ENCODE measurements around the gene TSPAN2. TPM values are rescaled to one million over a fixed set of nuclear protein-coding genes. Genes with fewer than 3 reads are reported as not detected.
A peak's percentile ranks its signal among the peaks of the same experiment; 100 is the strongest.

TSPAN2 gene
- total RNA-seq, 2 experiments from 2014 or later, result 0.25 to 0.36 TPM

GRCh38 chr1:115105831-115106230 lies 16.5 kb upstream of the TSPAN2 start:
- no TSS peak for BruUV-seq (replicated peaks)
- intact Hi-C loops (cut with micrococcal nuclease; ENCODE audit: unreplicated experiment), result no loop called here
- H3K36me3 ChIP-seq (ENCODE audit: insufficient read depth, low read length), result no peaks in the 10 kb centered on the region
- no peaks in the 10 kb centered on the region for H3K79me2 ChIP-seq (ENCODE audit: insufficient read depth, low read depth, low read length)
- no peak overlapping the region for H2AFZ ChIP-seq (ENCODE audit: low read length)
- POLR2A ChIA-PET, result interaction anchor here (0.5 kb wide), 1 partner anchor 147 kb away, joined by 3 read pairs; no protein-coding TSS in a partner anchor
- DNase-seq (ENCODE audit: low spot score), result no peak
- TF ChIP-seq CTCF (conservative IDR thresholded peaks at IDR 0.05; ENCODE audit: low read length), result no peak
- no peak for TF ChIP-seq EZH2phosphoT487 (IDR thresholded peaks at IDR 0.05; ENCODE audit: borderline replicate concordance, low read depth, low read length)
- no peaks in the 10 kb centered on the region for H3K9me3 ChIP-seq (ENCODE audit: low read length)
- H3K27ac ChIP-seq (ENCODE audit: low read depth, low read length, poor library complexity, severe bottlenecking), result no peak overlapping the region
- H3K4me2 ChIP-seq (ENCODE audit: low read length), result no peak overlapping the region
- no peak overlapping the region for H3K4me3 ChIP-seq (ENCODE audit: low read depth, low read length, poor library complexity, severe bottlenecking)
- no peaks in the 10 kb centered on the region for H4K20me1 ChIP-seq (ENCODE audit: insufficient read depth, low read length)
- peaks cover 8% of the 10 kb centered on the region for H3K4me1 ChIP-seq (ENCODE audit: insufficient read depth, low read length, poor library complexity, severe bottlenecking)
- no peaks in the 10 kb centered on the region for H3K9me2 ChIP-seq (ENCODE audit: insufficient read depth, low read length)
- CTCF ChIA-PET (ENCODE audit: unreplicated experiment), result no interaction called here

- peak overlapping the region; percentile 93 for H3K27ac ChIP-seq (ENCODE audit: low read depth, low read length, poor library complexity, severe bottlenecking)
- no peaks in the 10 kb centered on the region for H3K36me3 ChIP-seq (ENCODE audit: insufficient read depth, low read length)
- H4K20me1 ChIP-seq (ENCODE audit: insufficient read depth, low read length), result no peaks in the 10 kb centered on the region
- BruUV-seq (replicated peaks), result TSS peak; percentile 95
- H3K79me2 ChIP-seq (ENCODE audit: insufficient read depth, low read depth, low read length), result no peaks in the 10 kb centered on the region
- intact Hi-C loops (cut with micrococcal nuclease; ENCODE audit: unreplicated experiment), result loop anchor here (5.0 to 10.0 kb wide), 2 partner anchors 322 to 345 kb away; partner anchors contain the start of gene CSDE1
- H2AFZ ChIP-seq (ENCODE audit: low read length), result peak overlapping the region; percentile 87
- no peak for DNase-seq (ENCODE audit: low spot score)
- TF ChIP-seq EZH2phosphoT487 (IDR thresholded peaks at IDR 0.05; ENCODE audit: borderline replicate concordance, low read depth, low read length) (no peak), CTCF (conservative IDR thresholded peaks at IDR 0.05; ENCODE audit: low read length) (no peak)
- CTCF ChIA-PET (ENCODE audit: unreplicated experiment), result no interaction called here
- POLR2A ChIA-PET, result interaction anchor here (0.6 to 1.5 kb wide), 4 partner anchors 14 to 33 kb away, joined by 3 to 5 read pairs (median 3); no protein-coding TSS in a partner anchor
- H3K9me2 ChIP-seq (ENCODE audit: insufficient read depth, low read length), result no peaks in the 10 kb centered on the region
- peak overlapping the region; percentile 70 for H3K4me3 ChIP-seq (ENCODE audit: low read depth, low read length, poor library complexity, severe bottlenecking)
- H3K9me3 ChIP-seq (ENCODE audit: low read length), result no peaks in the 10 kb centered on the region
- H3K4me2 ChIP-seq (ENCODE audit: low read length), result peak overlapping the region; percentile 89
- H3K4me1 ChIP-seq (ENCODE audit: insufficient read depth, low read length, poor library complexity, severe bottlenecking), result peaks cover 40% of the 10 kb centered on the region
Observed at GRCh38 chr1:115099693-115100050, 10.4 kb upstream of the TSPAN2 start.

GRCh38 chr1:115098979-115099692 lies 9.8 kb upstream of the TSPAN2 start:
- intact Hi-C loops (cut with micrococcal nuclease; ENCODE audit: unreplicated experiment), result loop anchor here (5.0 to 10.0 kb wide), 2 partner anchors 322 to 344 kb away; partner anchors contain the start of gene CSDE1
- TF ChIP-seq CTCF (conservative IDR thresholded peaks at IDR 0.05; ENCODE audit: low read length) (no peak), EZH2phosphoT487 (IDR thresholded peaks at IDR 0.05; ENCODE audit: borderline replicate concordance, low read depth, low read length) (no peak)
- Histone ChIP-seq H3K4me3 (ENCODE audit: low read depth, low read length, poor library complexity, severe bottlenecking) (peak overlapping the region; percentile 70), H2AFZ (ENCODE audit: low read length) (peak overlapping the region; percentile 87), H3K36me3 (ENCODE audit: insufficient read depth, low read length) (no peaks in the 10 kb centered on the region), H3K4me1 (ENCODE audit: insufficient read depth, low read length, poor library complexity, severe bottlenecking) (peaks cover 40% of the 10 kb centered on the region), H3K9me2 (ENCODE audit: insufficient read depth, low read length) (no peaks in the 10 kb centered on the region), H3K27ac (ENCODE audit: low read depth, low read length, poor library complexity, severe bottlenecking) (peak overlapping the region; percentile 93), H3K79me2 (ENCODE audit: insufficient read depth, low read depth, low read length) (no peaks in the 10 kb centered on the region), H4K20me1 (ENCODE audit: insufficient read depth, low read length) (no peaks in the 10 kb centered on the region), H3K4me2 (ENCODE audit: low read length) (peak overlapping the region; percentile 89), H3K9me3 (ENCODE audit: low read length) (no peaks in the 10 kb centered on the region)
- BruUV-seq (replicated peaks), result no TSS peak
- peak; percentile 87 for DNase-seq (ENCODE audit: low spot score)
- POLR2A ChIA-PET, result interaction anchor here (1.0 to 1.5 kb wide), 4 partner anchors 11 to 27 kb away, joined by 3 to 5 read pairs (median 4); no protein-coding TSS in a partner anchor
- CTCF ChIA-PET (ENCODE audit: unreplicated experiment), result no interaction called here

Measured in OCI-LY7 (cell line).